OCI-LY7 (cell line): ENCODE data around the gene COPS9. TPM values are rescaled to one million over a fixed set of nuclear protein-coding genes. Genes with fewer than 3 reads are reported as not detected.

Experiments
- BruUV-seq: library from RNA; stranded (reverse); fragments of 400-500 nt; replicated peaks from 2 replicates; lab custom pipeline; 2021; lab: Mats Ljungman, UMichigan
- CTCF ChIA-PET: fragments of 300-600 bp; sonication (Branson Sonifier 250); formaldehyde crosslinking; loops from one replicate; lab custom pipeline; 2022; ENCODE audit warnings: antibody characterized with exemption; ENCODE audit not compliant: unreplicated experiment; lab: Charles Lee
- POLR2A ChIA-PET: fragments of 300-600 bp; sonication (Branson Sonifier 250); formaldehyde crosslinking; loops from one replicate; lab custom pipeline; 2022; ENCODE audit warnings: antibody characterized with exemption; lab: Charles Lee
- DNase-seq: peaks from one replicate; pipeline ENCODE4 v3.0.0-alpha.2; 2015; ENCODE audit warnings: low spot score
- H2AFZ ChIP-seq: fragments of 200-600 bp; sonication (generic), shearing (Covaris generic); 2 replicates; pipeline ENCODE4 v1.6.1; 2014; ENCODE audit warnings: mild to moderate bottlenecking, antibody characterized with exemption, low read length, moderate library complexity
- H3K27ac ChIP-seq: fragments of 200-600 bp; sonication (generic); 2 replicates; pipeline ENCODE4 v1.5.1; 2014; ENCODE audit warnings: mixed run types, low read depth, mild to moderate bottlenecking, moderate library complexity, low read length, inconsistent platforms; ENCODE audit not compliant: poor library complexity, severe bottlenecking
- H3K36me3 ChIP-seq: fragments of 200-600 bp; sonication (generic); 2 replicates; pipeline ENCODE4 v1.6.1; 2014; ENCODE audit warnings: mild to moderate bottlenecking, antibody characterized with exemption, low read length, moderate library complexity, mixed read lengths; ENCODE audit not compliant: insufficient read depth
- H3K4me1 ChIP-seq: fragments of 200-600 bp; sonication (generic); 2 replicates; pipeline ENCODE4 v1.5.1; 2014; ENCODE audit warnings: mild to moderate bottlenecking, low read length; ENCODE audit not compliant: insufficient read depth, poor library complexity, severe bottlenecking
- H3K4me2 ChIP-seq: fragments of 200-600 bp; sonication (generic); 2 replicates; pipeline ENCODE4 v1.6.1; 2014; ENCODE audit warnings: mild to moderate bottlenecking, low read length
- H3K4me3 ChIP-seq: fragments of 200-600 bp; sonication (generic); 2 replicates; pipeline ENCODE4 v1.5.1; 2014; ENCODE audit warnings: mild to moderate bottlenecking, low read depth, low read length; ENCODE audit not compliant: poor library complexity, severe bottlenecking
- H3K79me2 ChIP-seq: fragments of 200-600 bp; sonication (generic); 2 replicates; pipeline ENCODE4 v1.6.1; 2016; ENCODE audit warnings: low read depth, mild to moderate bottlenecking, low read length, moderate library complexity, mixed read lengths; ENCODE audit not compliant: insufficient read depth
- H3K9me2 ChIP-seq: fragments of 200-600 bp; sonication (generic); 2 replicates; pipeline ENCODE4 v1.6.1; 2016; ENCODE audit warnings: mild to moderate bottlenecking, low read length, mixed read lengths; ENCODE audit not compliant: insufficient read depth
- H3K9me3 ChIP-seq: fragments of 200-600 bp; sonication (generic); 2 replicates; pipeline ENCODE4 v1.6.1; 2014; ENCODE audit warnings: mild to moderate bottlenecking, mixed run types, low read length, mixed read lengths
- H4K20me1 ChIP-seq: fragments of 200-600 bp; sonication (generic); 2 replicates; pipeline ENCODE4 v1.6.1; 2014; ENCODE audit warnings: mild to moderate bottlenecking, antibody characterized with exemption, low read length, moderate library complexity, mixed read lengths; ENCODE audit not compliant: insufficient read depth
- EZH2phosphoT487 ChIP-seq: fragments of 200-600 bp; sonication (generic); IDR thresholded peaks from 2 replicates; pipeline ENCODE4 v1.6.1; 2018; ENCODE audit warnings: low read depth, borderline replicate concordance, mild to moderate bottlenecking, mixed run types, antibody characterized with exemption, low read length, moderate library complexity, mixed read lengths
- intact Hi-C: fragments of 100-400 bp; cut with micrococcal nuclease; formaldehyde crosslinking; loops from one replicate; pipeline ENCODE4 v1.10.0; 2022; ENCODE audit not compliant: unreplicated experiment
- total RNA-seq, 2 experiments: library from RNA; depleted of rRNA in 1 of 2; stranded (reverse); fragments of >200 nt in 1 of 2; shearing (Covaris generic) in 1 of 2; gene quantifications; 2 replicates each; pipeline ENCODE4 v1.2.3, GENCODE V29; 2014 to 2022
- TF ChIP-seq, protein P1 (sequence below): fragments of 200-600 bp; sonication (generic); conservative IDR thresholded peaks from 2 replicates; pipeline ENCODE4 v1.5.1; 2014; ENCODE audit warnings: mild to moderate bottlenecking, antibody characterized with exemption, low read length, moderate library complexity, mixed read lengths

COPS9 gene
- total RNA-seq, 2 experiments from 2014 or later = 106 to 159 TPM

DNA sequence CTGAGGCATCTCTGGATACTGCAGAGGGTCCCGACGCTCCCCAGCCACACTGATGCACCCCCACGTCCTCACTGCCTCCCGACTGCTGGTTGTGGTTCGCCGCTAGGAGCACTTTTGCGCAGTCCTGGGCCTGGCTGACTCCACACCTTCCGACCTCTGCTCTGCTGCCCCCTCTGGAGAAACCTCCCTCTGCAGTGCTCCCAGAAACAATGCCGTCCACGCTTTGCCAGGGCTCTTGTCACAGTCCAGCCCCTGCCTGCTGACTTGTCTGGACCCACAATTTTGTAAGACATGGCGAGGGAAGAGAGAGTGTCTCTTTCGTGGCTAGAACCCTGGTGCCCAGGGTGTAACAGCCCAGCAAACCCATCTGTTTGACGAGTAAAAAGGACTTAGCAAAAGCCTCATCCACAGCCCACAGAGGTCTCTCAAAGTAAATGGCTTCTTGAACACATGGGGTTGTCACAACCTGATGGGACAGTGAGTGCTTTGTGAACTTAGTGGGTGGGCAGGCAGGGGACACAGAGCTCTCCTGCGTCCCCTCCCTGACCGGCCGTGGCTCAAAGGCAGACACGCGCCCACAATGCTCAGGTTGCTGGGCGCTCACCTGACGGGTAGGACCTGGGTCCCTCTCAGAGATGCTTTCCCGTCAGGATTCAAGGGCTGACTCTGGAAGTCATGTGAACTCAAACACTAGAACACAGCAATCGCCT, 4.0 kb downstream of the COPS9 start:
- peaks cover 63% of the 10 kb centered on the region for H3K36me3 ChIP-seq
- no peak for TF ChIP-seq EZH2phosphoT487
- TF ChIP-seq, protein P1, sequence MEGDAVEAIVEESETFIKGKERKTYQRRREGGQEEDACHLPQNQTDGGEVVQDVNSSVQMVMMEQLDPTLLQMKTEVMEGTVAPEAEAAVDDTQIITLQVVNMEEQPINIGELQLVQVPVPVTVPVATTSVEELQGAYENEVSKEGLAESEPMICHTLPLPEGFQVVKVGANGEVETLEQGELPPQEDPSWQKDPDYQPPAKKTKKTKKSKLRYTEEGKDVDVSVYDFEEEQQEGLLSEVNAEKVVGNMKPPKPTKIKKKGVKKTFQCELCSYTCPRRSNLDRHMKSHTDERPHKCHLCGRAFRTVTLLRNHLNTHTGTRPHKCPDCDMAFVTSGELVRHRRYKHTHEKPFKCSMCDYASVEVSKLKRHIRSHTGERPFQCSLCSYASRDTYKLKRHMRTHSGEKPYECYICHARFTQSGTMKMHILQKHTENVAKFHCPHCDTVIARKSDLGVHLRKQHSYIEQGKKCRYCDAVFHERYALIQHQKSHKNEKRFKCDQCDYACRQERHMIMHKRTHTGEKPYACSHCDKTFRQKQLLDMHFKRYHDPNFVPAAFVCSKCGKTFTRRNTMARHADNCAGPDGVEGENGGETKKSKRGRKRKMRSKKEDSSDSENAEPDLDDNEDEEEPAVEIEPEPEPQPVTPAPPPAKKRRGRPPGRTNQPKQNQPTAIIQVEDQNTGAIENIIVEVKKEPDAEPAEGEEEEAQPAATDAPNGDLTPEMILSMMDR = peak; percentile 44
- peaks cover 17% of the 10 kb centered on the region for H3K4me1 ChIP-seq
- BruUV-seq = no TSS peak
- intact Hi-C loops = no loop called here
- no peak overlapping the region for H2AFZ ChIP-seq
- ChIA-PET CTCF (interaction anchor here (0.6 kb wide), 1 partner anchor 30 kb away, joined by 4 read pairs; no protein-coding TSS in a partner anchor), POLR2A (no interaction called here)
- H4K20me1 ChIP-seq = peaks cover 6% of the 10 kb centered on the region
- DNase-seq = no peak
- no peaks in the 10 kb centered on the region for H3K9me3 ChIP-seq
- no peak overlapping the region for H3K4me3 ChIP-seq
- H3K4me2 ChIP-seq = no peak overlapping the region
- H3K27ac ChIP-seq = no peak overlapping the region
- no peaks in the 10 kb centered on the region for H3K9me2 ChIP-seq
- peaks cover 20% of the 10 kb centered on the region for H3K79me2 ChIP-seq

DNA sequence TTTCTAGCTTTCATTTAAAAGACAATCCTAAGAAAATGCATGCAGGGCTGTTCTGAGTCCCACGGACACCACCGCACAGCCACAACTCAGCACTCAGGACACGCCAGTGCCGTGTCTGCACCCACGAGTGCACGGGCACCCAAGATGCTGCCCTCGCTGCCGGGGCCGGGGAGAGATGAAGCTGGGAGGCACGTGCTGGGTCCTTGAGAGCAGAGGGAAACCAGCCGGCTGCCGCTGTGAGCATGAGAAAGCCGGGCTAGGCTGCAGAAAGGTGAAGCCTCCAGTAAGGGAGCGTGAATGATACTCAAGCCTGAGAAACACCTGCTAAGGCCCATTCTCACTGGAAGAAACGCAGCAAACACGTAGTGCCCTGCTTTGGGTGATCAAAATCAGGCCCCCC, 4.8 kb downstream of the COPS9 start:
- Histone ChIP-seq H3K4me3 (no peak overlapping the region), H3K27ac (no peak overlapping the region), H3K4me1 (peaks cover 10% of the 10 kb centered on the region), H2AFZ (no peak overlapping the region), H3K79me2 (peaks cover 20% of the 10 kb centered on the region), H3K9me3 (no peaks in the 10 kb centered on the region), H3K9me2 (no peaks in the 10 kb centered on the region), H3K36me3 (peaks cover 65% of the 10 kb centered on the region), H4K20me1 (peaks cover 6% of the 10 kb centered on the region), H3K4me2 (no peak overlapping the region)
- DNase-seq = no peak
- BruUV-seq = no TSS peak
- CTCF ChIA-PET = interaction anchor here (0.6 kb wide), 1 partner anchor 30 kb away, joined by 4 read pairs; no protein-coding TSS in a partner anchor
- POLR2A ChIA-PET = no interaction called here
- TF ChIP-seq, protein P1 = no peak
- TF ChIP-seq EZH2phosphoT487 = no peak
- intact Hi-C loops = no loop called here
